ENCODE measurements around the gene DEXI. TPM values are rescaled to one million over a fixed set of nuclear protein-coding genes. Genes with fewer than 3 reads are reported as not detected.

Gene DEXI
- total and polyA plus RNA-seq, 2 of the 13 experiments (the other 11 are each of a cell fraction or from before 2014, with no cell fraction given), result 51.5 to 70.4 TPM

- TF ChIP-seq ZBTB49 (CRISPR knock-in tag; IDR thresholded peaks at IDR 0.05; ENCODE audit: borderline replicate concordance), result no peak
- TF ChIP-seq RBFOX2 (IDR thresholded peaks at IDR 0.05; ENCODE audit: low read depth, low read length), result no peak
- TF ChIP-seq ZFP62 (CRISPR knock-in tag; IDR thresholded peaks at IDR 0.05), result no peak
- no peak for TF ChIP-seq ETV5 (CRISPR knock-in tag; IDR thresholded peaks at IDR 0.05; ENCODE audit: borderline replicate concordance)
- TF ChIP-seq KLF6 (CRISPR knock-in tag; IDR thresholded peaks at IDR 0.05), result no peak
- no peak for TF ChIP-seq ZBTB14 (CRISPR knock-in tag; IDR thresholded peaks at IDR 0.05)
- TF ChIP-seq KAT8 (CRISPR knock-in tag; IDR thresholded peaks at IDR 0.05), result no peak
- TF ChIP-seq ZFYVE20 (CRISPR knock-in tag; IDR thresholded peaks at IDR 0.05; ENCODE audit: borderline replicate concordance, low read depth), result no peak
- TF ChIP-seq ZNF44 (CRISPR knock-in tag; IDR thresholded peaks at IDR 0.05), result no peak
- TF ChIP-seq ZFAT (CRISPR knock-in tag; conservative IDR thresholded peaks at IDR 0.05), result no peak
- TF ChIP-seq AFF4 (CRISPR knock-in tag; IDR thresholded peaks at IDR 0.05), result no peak
- TF ChIP-seq TFDP2 (CRISPR knock-in tag; IDR thresholded peaks at IDR 0.05), result 0 out of 2 replicates have a peak, but pooled peaks have one; percentile 12
- TF ChIP-seq REL (CRISPR knock-in tag; conservative IDR thresholded peaks at IDR 0.05), result no peak
- no peak for TF ChIP-seq RXRA (CRISPR knock-in tag; IDR thresholded peaks at IDR 0.05)
- no peak for TF ChIP-seq ZNF484 (CRISPR knock-in tag; IDR thresholded peaks at IDR 0.05; ENCODE audit: borderline replicate concordance, low read depth)
- no peak for TF ChIP-seq ZNF792 (CRISPR knock-in tag; IDR thresholded peaks at IDR 0.05)
- no peak for TF ChIP-seq ZSCAN5A (CRISPR knock-in tag; IDR thresholded peaks at IDR 0.05; ENCODE audit: borderline replicate concordance)
- TF ChIP-seq SMC3 (IDR thresholded peaks at IDR 0.05; ENCODE audit: low read length), result no peak
- TF ChIP-seq ZKSCAN1 (IDR thresholded peaks at IDR 0.05; ENCODE audit: low read length), result no peak
- TF ChIP-seq ZNF225 (CRISPR knock-in tag; IDR thresholded peaks at IDR 0.05), result no peak; the same call in 1 of the 2 replicates
- no peak for TF ChIP-seq ZNF709 (CRISPR knock-in tag; IDR thresholded peaks at IDR 0.05)
Measured at GRCh38 chr16:10941127-10941933, 938 bp downstream of the DEXI start (continued).
